ENCODE results near the gene FKBP15. TPM values are rescaled to one million over a fixed set of nuclear protein-coding genes. Genes with fewer than 3 reads are reported as not detected.
A peak's percentile ranks its signal among the peaks of the same experiment; 100 is the strongest.

The FKBP15 gene
- total and polyA plus RNA-seq, 2 of the 4 experiments (the other 2 are of a cell fraction), result 20.4 to 25.5 TPM

- H2AFZ ChIP-seq (replicated peaks; ENCODE audit: low read length, poor library complexity), result no peak overlapping the region
- no peak overlapping the region for H3K23ac ChIP-seq (ENCODE audit: low read depth, low read length)
- no peak overlapping the region for H3K4ac ChIP-seq (ENCODE audit: low read depth, low read length)
- H2AK9ac ChIP-seq (replicated peaks; ENCODE audit: low read depth, low read length, poor library complexity), result no peak overlapping the region
- no CpG with 5 or more reads among the region's 2 CpGs for WGBS, 2 experiments (ENCODE audit: extremely low coverage in 2 of 2, insufficient read length in 1 of 2)
- H2AK5ac ChIP-seq (ENCODE audit: low read depth, low read length), result no peak overlapping the region
- POLR2A ChIA-PET (ENCODE audit: unreplicated experiment), result no interaction called here
- H3K4me2 ChIP-seq (ENCODE audit: low read depth, low read length), result peak overlapping the region; percentile 37; the same call in 1 of the 2 replicates
- H3K56ac ChIP-seq (ENCODE audit: extremely low read depth, insufficient read depth, low read length), result no peak overlapping the region
- intact Hi-C loops (cut with micrococcal nuclease) (no loop called here), dilution Hi-C loops (cut with HindIII; ENCODE audit: low sequenced_read_pairs, unreplicated experiment) (no loop called here), in situ Hi-C loops (cut with MboI; ENCODE audit: low sequenced_read_pairs) (no loop called here)
- TF ChIP-seq, protein P1, sequence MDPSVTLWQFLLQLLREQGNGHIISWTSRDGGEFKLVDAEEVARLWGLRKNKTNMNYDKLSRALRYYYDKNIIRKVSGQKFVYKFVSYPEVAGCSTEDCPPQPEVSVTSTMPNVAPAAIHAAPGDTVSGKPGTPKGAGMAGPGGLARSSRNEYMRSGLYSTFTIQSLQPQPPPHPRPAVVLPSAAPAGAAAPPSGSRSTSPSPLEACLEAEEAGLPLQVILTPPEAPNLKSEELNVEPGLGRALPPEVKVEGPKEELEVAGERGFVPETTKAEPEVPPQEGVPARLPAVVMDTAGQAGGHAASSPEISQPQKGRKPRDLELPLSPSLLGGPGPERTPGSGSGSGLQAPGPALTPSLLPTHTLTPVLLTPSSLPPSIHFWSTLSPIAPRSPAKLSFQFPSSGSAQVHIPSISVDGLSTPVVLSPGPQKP (IDR thresholded peaks at IDR 0.05; ENCODE audit: borderline replicate concordance, low read depth, low read length), result no peak
- no peak for TF ChIP-seq RAD21 (IDR thresholded peaks at IDR 0.05; ENCODE audit: low read length)
- peak; percentile 98 for TF ChIP-seq CEBPB (IDR thresholded peaks at IDR 0.05; ENCODE audit: low read depth, low read length)
- no peak for TF ChIP-seq POLR2A (IDR thresholded peaks at IDR 0.05; ENCODE audit: low read depth, low read length)
- TF ChIP-seq MXI1 (IDR thresholded peaks at IDR 0.05; ENCODE audit: borderline replicate concordance, low read depth, low read length), result peak; percentile 59; the same call in 1 of the 2 replicates
- peak; percentile 69 for TF ChIP-seq FOS (IDR thresholded peaks at IDR 0.05; ENCODE audit: low read depth, low read length)
- TF ChIP-seq, protein P2, sequence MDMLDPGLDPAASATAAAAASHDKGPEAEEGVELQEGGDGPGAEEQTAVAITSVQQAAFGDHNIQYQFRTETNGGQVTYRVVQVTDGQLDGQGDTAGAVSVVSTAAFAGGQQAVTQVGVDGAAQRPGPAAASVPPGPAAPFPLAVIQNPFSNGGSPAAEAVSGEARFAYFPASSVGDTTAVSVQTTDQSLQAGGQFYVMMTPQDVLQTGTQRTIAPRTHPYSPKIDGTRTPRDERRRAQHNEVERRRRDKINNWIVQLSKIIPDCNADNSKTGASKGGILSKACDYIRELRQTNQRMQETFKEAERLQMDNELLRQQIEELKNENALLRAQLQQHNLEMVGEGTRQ (IDR thresholded peaks at IDR 0.05; ENCODE audit: low read depth, low read length), result peak; percentile 34; the same call in 1 of the 2 replicates
- TF ChIP-seq RFX5 (IDR thresholded peaks at IDR 0.05; ENCODE audit: low read depth, low read length), result no peak
- peak; percentile 64 for TF ChIP-seq RCOR1 (IDR thresholded peaks at IDR 0.05; ENCODE audit: insufficient replicate concordance, low read length)
- TF ChIP-seq SMC3 (IDR thresholded peaks at IDR 0.05; ENCODE audit: low read depth, low read length), result no peak
- H3K27me3 ChIP-seq (ENCODE audit: control insufficient read depth, insufficient read depth, low read length), result no peaks in the 10 kb centered on the region
- H3K79me1 ChIP-seq (ENCODE audit: low read depth in 1 of 2, low read length in 2 of 2), result peaks cover 41 to 80% of the 10 kb centered on the region in 2 experiments
- no peaks in the 10 kb centered on the region for H3K9me3 ChIP-seq (ENCODE audit: control insufficient read depth, insufficient read depth, low read length)
- H4K91ac ChIP-seq (ENCODE audit: insufficient read depth, low read depth, low read length), result no peak overlapping the region
- CTCF ChIA-PET, result interaction anchor here (0.5 to 0.6 kb wide), 2 partner anchors 15 to 36 kb away, joined by 3 to 7 read pairs; no protein-coding TSS in a partner anchor
- H3K4me1 ChIP-seq (ENCODE audit: control insufficient read depth, insufficient read depth, low read length), result peaks cover 10% of the 10 kb centered on the region
- H2BK5ac ChIP-seq (ENCODE audit: low read depth, low read length, poor library complexity, severe bottlenecking), result peak overlapping the region; percentile 80
- H4K20me1 ChIP-seq (ENCODE audit: insufficient read depth, low read length), result peaks cover 4% of the 10 kb centered on the region; the same call in 1 of the 2 replicates
- no TSS peak for BruUV-seq (replicated peaks)
- H3K27ac ChIP-seq (ENCODE audit: insufficient read depth, low read length), result no peak overlapping the region
- DNase-seq (peak; percentile 96), ATAC-seq (ENCODE audit: low read depth) (peak; percentile 12)
- 0 out of 4 replicates have a peak overlapping the region, but pooled peaks of 1 of the 2 experiments have one; percentile 33 for H4K8ac ChIP-seq (ENCODE audit: low read depth in 2 of 2, low read length in 2 of 2)
- H3K14ac ChIP-seq (replicated peaks; ENCODE audit: low read depth, low read length), result no peak overlapping the region
- H2BK120ac ChIP-seq (ENCODE audit: low read depth, low read length), result no peak overlapping the region
- H3K18ac ChIP-seq (ENCODE audit: low read depth, low read length), result peak overlapping the region; percentile 44; the same call in 1 of the 2 replicates
- no peak overlapping the region for H2BK15ac ChIP-seq (ENCODE audit: low read depth, low read length)
- H3K4me3 ChIP-seq (ENCODE audit: insufficient read depth, low read depth, low read length), result no peak overlapping the region
- H3K9ac ChIP-seq (ENCODE audit: low read depth, low read length), result no peak overlapping the region
- H2BK20ac ChIP-seq (ENCODE audit: low read depth, low read length), result no peak overlapping the region
- H4K5ac ChIP-seq (ENCODE audit: low read depth, low read length), result no peak overlapping the region
- peaks cover 3% of the 10 kb centered on the region; the same call in 1 of the 2 replicates for H3K9me1 ChIP-seq (ENCODE audit: insufficient read depth, low read length)
- H3K36me3 ChIP-seq (ENCODE audit: control insufficient read depth, insufficient read depth, low read length), result peaks cover 2% of the 10 kb centered on the region
Observed at GRCh38 chr9:113223963-113224362, 2.9 kb upstream of the FKBP15 start.

Data from IMR-90 (cell line).